WTC11 (cell line): ENCODE measurements around the gene PDLIM1. TPM values are rescaled to one million over a fixed set of nuclear protein-coding genes. Genes with fewer than 3 reads are reported as not detected.

Experiments
- ATAC-seq: fragments of 200-7000 bp; cut with Tn5 transposase; 2 replicates; pipeline ENCODE4 v1.10.0; 2021; ENCODE audit warnings: mild to moderate bottlenecking, moderate library complexity
- CTCF ChIA-PET: fragments of 300-600 bp; sonication (Branson Sonifier 250); formaldehyde crosslinking; loops from one replicate; lab custom pipeline; 2021; ENCODE audit warnings: antibody characterized with exemption; lab: Charles Lee
- POLR2A ChIA-PET: fragments of 350-600 bp; sonication (Branson Sonifier 250); formaldehyde crosslinking; loops from one replicate; lab custom pipeline; 2021; ENCODE audit warnings: antibody characterized with exemption; lab: Charles Lee
- DNase-seq: peaks from one replicate; pipeline ENCODE4 v3.0.0; 2021; ENCODE audit warnings: low spot score
- H3K27ac Mint-ChIP-seq: 2 replicates; pipeline ENCODE4 v1.8.0; 2021; ENCODE audit warnings: mixed read lengths
- H3K27me3 Mint-ChIP-seq: 2 replicates; pipeline ENCODE4 v1.8.0; 2021; ENCODE audit warnings: low read depth, mild to moderate bottlenecking, moderate library complexity, mixed read lengths
- H3K36me3 Mint-ChIP-seq: 2 replicates; pipeline ENCODE4 v1.8.0; 2021; ENCODE audit warnings: mixed read lengths
- H3K4me1 Mint-ChIP-seq: 2 replicates; pipeline ENCODE4 v1.8.0; 2022; ENCODE audit warnings: mixed read lengths
- H3K4me3 Mint-ChIP-seq: 2 replicates; pipeline ENCODE4 v1.8.0; 2021; ENCODE audit warnings: mild to moderate bottlenecking, moderate library complexity, mixed read lengths
- H3K9me3 Mint-ChIP-seq: 2 replicates; pipeline ENCODE4 v1.8.0; 2021; ENCODE audit warnings: mixed read lengths
- CDX4 ChIP-seq: fragments of 250-450 bp; sonication (Bioruptor Pico); IDR thresholded peaks from 2 replicates; pipeline ENCODE4 v1.9.0; 2021; ENCODE audit warnings: moderate library complexity, mild to moderate bottlenecking, inconsistent platforms, borderline replicate concordance
- ESRRA ChIP-seq: sonication (generic); formaldehyde crosslinking; IDR thresholded peaks from 2 replicates; pipeline ENCODE4 v1.8.1; 2022; ENCODE audit warnings: mild to moderate bottlenecking, missing genetic modification reagents, borderline replicate concordance
- ETV6 ChIP-seq: sonication (generic); formaldehyde crosslinking; IDR thresholded peaks from 2 replicates; pipeline ENCODE4 v1.8.1; 2022; ENCODE audit warnings: mild to moderate bottlenecking, missing genetic modification reagents
- FOXK1 ChIP-seq: sonication (generic); formaldehyde crosslinking; IDR thresholded peaks from 2 replicates; pipeline ENCODE4 v1.8.0; 2022; ENCODE audit warnings: mild to moderate bottlenecking, moderate library complexity, missing genetic modification reagents
- JAZF1 ChIP-seq: fragments of 250-450 bp; sonication (Bioruptor Pico); IDR thresholded peaks from 2 replicates; pipeline ENCODE4 v1.9.0; 2021; ENCODE audit warnings: moderate library complexity, mild to moderate bottlenecking, inconsistent platforms
- NFYB ChIP-seq: sonication (generic); formaldehyde crosslinking; conservative IDR thresholded peaks from 2 replicates; pipeline ENCODE4 v1.8.0; 2022; ENCODE audit warnings: low read depth, missing genetic modification reagents
- NR3C1 ChIP-seq: sonication (generic); formaldehyde crosslinking; conservative IDR thresholded peaks from 2 replicates; pipeline ENCODE4 v1.8.1; 2023; ENCODE audit warnings: low read depth, mild to moderate bottlenecking, missing genetic modification reagents
- OVOL2 ChIP-seq: fragments of 250-450 bp; sonication (Bioruptor Pico); IDR thresholded peaks from 2 replicates; pipeline ENCODE4 v1.9.0; 2021; ENCODE audit warnings: mild to moderate bottlenecking, borderline replicate concordance
- PREB ChIP-seq: sonication (generic); formaldehyde crosslinking; IDR thresholded peaks from 2 replicates; pipeline ENCODE4 v1.8.1; 2022; ENCODE audit warnings: mild to moderate bottlenecking, missing genetic modification reagents, moderate library complexity, borderline replicate concordance
- RORB ChIP-seq: fragments of 250-450 bp; sonication (Bioruptor Pico); IDR thresholded peaks from 2 replicates; pipeline ENCODE4 v1.9.0; 2021; ENCODE audit warnings: mild to moderate bottlenecking
- TCF7 ChIP-seq: sonication (generic); formaldehyde crosslinking; IDR thresholded peaks from 2 replicates; pipeline ENCODE4 v1.8.0; 2022; ENCODE audit warnings: mild to moderate bottlenecking, low read depth, missing genetic modification reagents, moderate library complexity
- ZNF138 ChIP-seq: sonication (generic); formaldehyde crosslinking; conservative IDR thresholded peaks from 2 replicates; pipeline ENCODE4 v1.8.1; 2022; ENCODE audit warnings: mild to moderate bottlenecking, moderate library complexity, missing genetic modification reagents
- ZNF219 ChIP-seq: sonication (generic); formaldehyde crosslinking; IDR thresholded peaks from 2 replicates; pipeline ENCODE4 v1.8.0; 2023; ENCODE audit warnings: missing genetic modification reagents, mild to moderate bottlenecking, borderline replicate concordance
- total RNA-seq: library from RNA; stranded (reverse); gene quantifications from 3 replicates; pipeline ENCODE4 v1.2.3, GENCODE V29; 2021
- TF ChIP-seq, protein P1 (sequence below): sonication (generic); formaldehyde crosslinking; IDR thresholded peaks from 2 replicates; pipeline ENCODE4 v1.8.1; 2023; ENCODE audit warnings: mild to moderate bottlenecking, missing genetic modification reagents, borderline replicate concordance
- TF ChIP-seq, protein P2 (sequence below): sonication (generic); formaldehyde crosslinking; IDR thresholded peaks from 2 replicates; pipeline ENCODE4 v1.8.0; 2022; ENCODE audit warnings: mild to moderate bottlenecking, missing genetic modification reagents

Gene PDLIM1
- total RNA-seq, 1 experiment from 2014 or later = 223 TPM

GRCh38 chr10:95309958-95310357 lies 19.2 kb upstream of the PDLIM1 start (continued):
- no peak for TF ChIP-seq ZNF219 (CRISPR knock-in tag)
- no peak for TF ChIP-seq NFYB (CRISPR knock-in tag)
- TF ChIP-seq, protein P1, sequence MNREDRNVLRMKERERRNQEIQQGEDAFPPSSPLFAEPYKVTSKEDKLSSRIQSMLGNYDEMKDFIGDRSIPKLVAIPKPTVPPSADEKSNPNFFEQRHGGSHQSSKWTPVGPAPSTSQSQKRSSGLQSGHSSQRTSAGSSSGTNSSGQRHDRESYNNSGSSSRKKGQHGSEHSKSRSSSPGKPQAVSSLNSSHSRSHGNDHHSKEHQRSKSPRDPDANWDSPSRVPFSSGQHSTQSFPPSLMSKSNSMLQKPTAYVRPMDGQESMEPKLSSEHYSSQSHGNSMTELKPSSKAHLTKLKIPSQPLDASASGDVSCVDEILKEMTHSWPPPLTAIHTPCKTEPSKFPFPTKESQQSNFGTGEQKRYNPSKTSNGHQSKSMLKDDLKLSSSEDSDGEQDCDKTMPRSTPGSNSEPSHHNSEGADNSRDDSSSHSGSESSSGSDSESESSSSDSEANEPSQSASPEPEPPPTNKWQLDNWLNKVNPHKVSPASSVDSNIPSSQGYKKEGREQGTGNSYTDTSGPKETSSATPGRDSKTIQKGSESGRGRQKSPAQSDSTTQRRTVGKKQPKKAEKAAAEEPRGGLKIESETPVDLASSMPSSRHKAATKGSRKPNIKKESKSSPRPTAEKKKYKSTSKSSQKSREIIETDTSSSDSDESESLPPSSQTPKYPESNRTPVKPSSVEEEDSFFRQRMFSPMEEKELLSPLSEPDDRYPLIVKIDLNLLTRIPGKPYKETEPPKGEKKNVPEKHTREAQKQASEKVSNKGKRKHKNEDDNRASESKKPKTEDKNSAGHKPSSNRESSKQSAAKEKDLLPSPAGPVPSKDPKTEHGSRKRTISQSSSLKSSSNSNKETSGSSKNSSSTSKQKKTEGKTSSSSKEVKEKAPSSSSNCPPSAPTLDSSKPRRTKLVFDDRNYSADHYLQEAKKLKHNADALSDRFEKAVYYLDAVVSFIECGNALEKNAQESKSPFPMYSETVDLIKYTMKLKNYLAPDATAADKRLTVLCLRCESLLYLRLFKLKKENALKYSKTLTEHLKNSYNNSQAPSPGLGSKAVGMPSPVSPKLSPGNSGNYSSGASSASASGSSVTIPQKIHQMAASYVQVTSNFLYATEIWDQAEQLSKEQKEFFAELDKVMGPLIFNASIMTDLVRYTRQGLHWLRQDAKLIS = no peak
- TF ChIP-seq ESRRA = no peak
- TF ChIP-seq, protein P2, sequence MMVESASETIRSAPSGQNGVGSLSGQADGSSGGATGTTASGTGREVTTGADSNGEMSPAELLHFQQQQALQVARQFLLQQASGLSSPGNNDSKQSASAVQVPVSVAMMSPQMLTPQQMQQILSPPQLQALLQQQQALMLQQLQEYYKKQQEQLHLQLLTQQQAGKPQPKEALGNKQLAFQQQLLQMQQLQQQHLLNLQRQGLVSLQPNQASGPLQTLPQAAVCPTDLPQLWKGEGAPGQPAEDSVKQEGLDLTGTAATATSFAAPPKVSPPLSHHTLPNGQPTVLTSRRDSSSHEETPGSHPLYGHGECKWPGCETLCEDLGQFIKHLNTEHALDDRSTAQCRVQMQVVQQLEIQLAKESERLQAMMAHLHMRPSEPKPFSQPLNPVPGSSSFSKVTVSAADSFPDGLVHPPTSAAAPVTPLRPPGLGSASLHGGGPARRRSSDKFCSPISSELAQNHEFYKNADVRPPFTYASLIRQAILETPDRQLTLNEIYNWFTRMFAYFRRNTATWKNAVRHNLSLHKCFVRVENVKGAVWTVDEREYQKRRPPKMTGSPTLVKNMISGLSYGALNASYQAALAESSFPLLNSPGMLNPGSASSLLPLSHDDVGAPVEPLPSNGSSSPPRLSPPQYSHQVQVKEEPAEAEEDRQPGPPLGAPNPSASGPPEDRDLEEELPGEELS = no peak

DNA sequence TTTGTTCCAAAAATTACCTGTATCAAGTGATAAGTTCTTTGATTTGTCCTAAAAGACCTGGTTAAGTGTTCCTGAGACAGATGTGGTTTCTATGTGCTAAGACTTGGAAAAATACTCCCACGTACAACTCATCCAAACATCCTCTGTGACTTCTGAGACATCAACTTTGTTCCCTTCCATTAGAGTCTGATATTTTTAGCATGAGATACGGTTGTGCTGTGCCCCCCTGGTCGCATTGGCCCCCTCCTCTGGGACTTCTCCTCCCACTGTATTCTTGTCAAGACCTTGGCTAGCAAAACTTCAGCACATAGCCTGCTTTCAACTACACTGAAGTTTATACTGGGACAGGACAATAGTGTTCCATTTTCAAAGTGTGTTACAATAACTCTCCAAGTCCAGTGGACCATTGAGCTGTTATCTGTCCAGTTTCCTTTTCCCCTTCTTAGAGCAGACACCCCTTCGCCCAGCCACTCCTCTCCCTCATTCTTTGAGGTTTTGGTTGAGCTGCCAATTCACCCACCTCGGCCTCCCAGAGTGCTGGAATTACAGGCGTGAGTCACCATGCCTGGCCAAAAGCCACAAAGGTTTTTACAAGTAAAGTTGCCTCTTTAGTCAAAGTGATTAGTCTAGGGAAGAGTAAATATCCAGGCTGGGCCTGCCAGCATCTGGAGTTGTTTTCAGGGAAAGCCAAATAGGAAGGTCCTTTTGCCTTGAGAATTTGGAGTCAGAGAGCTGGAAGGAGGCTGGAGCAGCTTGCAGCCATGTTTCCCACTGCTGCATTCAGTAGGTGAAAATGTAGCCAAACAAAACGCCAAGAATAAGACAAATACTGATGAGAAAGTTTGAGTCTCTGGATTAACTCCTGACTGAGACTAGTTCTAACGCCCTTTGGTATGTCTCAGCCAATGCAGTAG lies 17.8 kb upstream of the PDLIM1 start:
- TF ChIP-seq ETV6 (CRISPR knock-in tag) (no peak), PREB (CRISPR knock-in tag) (no peak), TCF7 (CRISPR knock-in tag) (no peak), FOXK1 (CRISPR knock-in tag) (no peak), NR3C1 (CRISPR knock-in tag) (no peak), JAZF1 (CRISPR knock-in tag) (no peak), CDX4 (no peak), RORB (CRISPR knock-in tag) (no peak)
- no peaks in the 10 kb centered on the region for H3K9me3 Mint-ChIP-seq
- CTCF ChIA-PET = interaction anchor here (1.1 kb wide), 1 partner anchor 62 kb away, joined by 3 read pairs; no protein-coding TSS in a partner anchor
- H3K27me3 Mint-ChIP-seq = peaks cover 5% of the 10 kb centered on the region
- H3K27ac Mint-ChIP-seq = no peak overlapping the region; the same call in 1 of the 2 replicates
- H3K4me1 Mint-ChIP-seq = peaks cover 45% of the 10 kb centered on the region
- no peak for ATAC-seq
- DNase-seq = no peak
- no peaks in the 10 kb centered on the region for H3K36me3 Mint-ChIP-seq
- no peak overlapping the region for H3K4me3 Mint-ChIP-seq
- POLR2A ChIA-PET = no interaction called here

DNA sequence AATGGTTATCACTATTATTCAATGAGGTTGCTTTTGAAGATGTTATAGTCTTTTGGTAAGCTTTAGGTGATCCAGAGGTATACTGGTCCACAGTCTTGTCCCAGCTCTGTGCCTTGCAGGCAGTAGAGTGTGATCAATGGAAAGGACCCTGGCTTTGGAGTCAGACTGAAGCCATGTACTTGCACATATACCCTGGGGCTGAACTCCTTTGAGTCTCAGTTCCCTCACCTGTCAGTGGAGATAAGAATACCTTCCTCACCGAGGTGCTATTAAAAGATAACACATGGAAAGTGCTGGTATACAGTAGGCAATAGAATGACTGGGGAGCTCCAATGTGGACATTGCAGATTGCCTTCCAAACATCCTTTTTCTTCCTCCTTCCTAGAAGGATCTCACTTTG lies 16.0 kb upstream of the PDLIM1 start:
- ATAC-seq (no peak), DNase-seq (no peak)
- H3K36me3 Mint-ChIP-seq = no peaks in the 10 kb centered on the region
- H3K9me3 Mint-ChIP-seq = no peaks in the 10 kb centered on the region
- H3K4me3 Mint-ChIP-seq = no peak overlapping the region
- CTCF ChIA-PET = interaction anchor here (1.1 kb wide), 1 partner anchor 56 kb away, joined by 3 read pairs; no protein-coding TSS in a partner anchor
- TF ChIP-seq ZNF138 (CRISPR knock-in tag) (no peak), OVOL2 (CRISPR knock-in tag) (no peak)
- POLR2A ChIA-PET = no interaction called here
- H3K27me3 Mint-ChIP-seq = peaks cover 5% of the 10 kb centered on the region
- peaks cover 28% of the 10 kb centered on the region for H3K4me1 Mint-ChIP-seq
- no peak overlapping the region for H3K27ac Mint-ChIP-seq
